GM10248 (cell line): Measurements from ENCODE around the gene GPS1.
"Not testable (repeated sequence)": the region's sequence is repeated elsewhere in the genome, so short reads cannot be mapped to it uniquely, and the experiment has no call there.

Source experiments
- CTCF ChIA-PET: fragments of 300-600 bp; sonication (Branson Sonifier 250); formaldehyde crosslinking; extraction: SDS; loops from one replicate; lab custom pipeline; 2021; ENCODE audit warnings: antibody characterized with exemption; lab: Yijun Ruan, JAX
- POLR2A ChIA-PET: fragments of 350-650 bp; sonication (Branson Sonifier 250); formaldehyde crosslinking; extraction: SDS; loops from one replicate; lab custom pipeline; 2020; ENCODE audit warnings: antibody characterized with exemption; lab: Yijun Ruan, JAX
- DNase-seq: peaks from one replicate; pipeline ENCODE4 v3.0.0; 2012; ENCODE audit errors: extremely low spot score
- TF ChIP-seq, protein P1 (sequence below): IDR thresholded peaks from 2 replicates; pipeline ENCODE4 v1.5.1; 2012; ENCODE audit warnings: mild to moderate bottlenecking, low read depth; ENCODE audit errors: extremely low read depth, missing control alignments, control extremely low read depth

GPS1 gene

DNA sequence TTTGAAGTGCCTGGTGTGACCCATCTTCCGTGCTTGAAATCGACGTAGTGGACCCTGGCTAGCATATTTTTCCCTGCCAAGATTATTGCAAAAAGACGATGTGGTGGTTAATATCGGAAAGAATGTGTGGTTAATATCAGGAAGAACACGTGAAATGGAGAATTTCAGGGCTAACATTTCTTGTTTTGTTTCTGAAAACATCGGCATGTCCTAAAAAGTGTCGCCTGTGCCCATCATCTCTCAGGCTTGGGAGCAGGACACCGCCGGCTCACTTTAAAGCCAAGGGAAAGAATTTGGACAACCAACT is 13.9 kb upstream of the GPS1 start:
- ChIA-PET POLR2A (interaction anchor here (0.6 to 1.6 kb wide), 9 partner anchors 12 to 262 kb away, joined by 3 to 14 read pairs (median 3); partner anchors contain the start of genes CENPX, GPS1 and LRRC45), CTCF (interaction anchor here (0.6 to 5.6 kb wide), 33 partner anchors 9 to 388 kb away, joined by 3 to 67 read pairs (median 3); partner anchors contain the start of genes CENPX, LRRC45 and PYCR1)
- TF ChIP-seq, protein P1, sequence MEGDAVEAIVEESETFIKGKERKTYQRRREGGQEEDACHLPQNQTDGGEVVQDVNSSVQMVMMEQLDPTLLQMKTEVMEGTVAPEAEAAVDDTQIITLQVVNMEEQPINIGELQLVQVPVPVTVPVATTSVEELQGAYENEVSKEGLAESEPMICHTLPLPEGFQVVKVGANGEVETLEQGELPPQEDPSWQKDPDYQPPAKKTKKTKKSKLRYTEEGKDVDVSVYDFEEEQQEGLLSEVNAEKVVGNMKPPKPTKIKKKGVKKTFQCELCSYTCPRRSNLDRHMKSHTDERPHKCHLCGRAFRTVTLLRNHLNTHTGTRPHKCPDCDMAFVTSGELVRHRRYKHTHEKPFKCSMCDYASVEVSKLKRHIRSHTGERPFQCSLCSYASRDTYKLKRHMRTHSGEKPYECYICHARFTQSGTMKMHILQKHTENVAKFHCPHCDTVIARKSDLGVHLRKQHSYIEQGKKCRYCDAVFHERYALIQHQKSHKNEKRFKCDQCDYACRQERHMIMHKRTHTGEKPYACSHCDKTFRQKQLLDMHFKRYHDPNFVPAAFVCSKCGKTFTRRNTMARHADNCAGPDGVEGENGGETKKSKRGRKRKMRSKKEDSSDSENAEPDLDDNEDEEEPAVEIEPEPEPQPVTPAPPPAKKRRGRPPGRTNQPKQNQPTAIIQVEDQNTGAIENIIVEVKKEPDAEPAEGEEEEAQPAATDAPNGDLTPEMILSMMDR = no peak
- no peak for DNase-seq

DNA sequence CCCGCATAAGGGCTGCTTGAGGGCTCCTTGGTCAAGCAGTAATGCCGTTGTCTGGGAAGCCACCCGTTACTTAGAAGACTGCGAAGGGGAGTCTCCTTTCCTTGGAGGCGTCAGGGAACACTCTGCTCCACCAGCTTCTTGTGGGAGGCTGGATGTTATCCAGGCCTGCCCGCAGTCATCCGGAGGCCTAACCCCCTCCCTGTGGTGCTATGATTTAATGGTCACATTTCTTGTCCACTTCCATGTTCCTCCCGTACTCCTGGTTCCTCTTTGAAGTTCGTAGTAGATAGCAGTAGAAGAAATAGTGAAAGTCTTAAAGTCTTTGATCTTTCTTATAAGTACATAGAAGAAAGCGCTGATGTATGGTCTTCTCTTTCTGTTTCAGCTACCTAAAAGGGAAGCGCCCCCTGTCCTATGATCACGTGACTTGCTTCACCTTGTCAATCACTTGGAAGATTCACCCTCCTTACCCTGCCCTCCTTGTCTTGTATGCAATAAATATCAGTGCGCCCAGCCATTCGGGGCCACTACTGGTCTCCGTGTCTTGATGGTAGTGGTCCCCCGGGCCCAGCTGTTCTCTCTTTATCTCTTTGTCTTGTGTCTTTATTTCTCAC is 12.8 kb upstream of the GPS1 start:
- CTCF ChIA-PET = interaction anchor here (1.3 to 5.6 kb wide), 5 partner anchors 11 to 98 kb away, joined by 3 to 67 read pairs (median 10); partner anchors contain the start of genes CENPX and LRRC45
- POLR2A ChIA-PET = not testable (repeated sequence)

DNA sequence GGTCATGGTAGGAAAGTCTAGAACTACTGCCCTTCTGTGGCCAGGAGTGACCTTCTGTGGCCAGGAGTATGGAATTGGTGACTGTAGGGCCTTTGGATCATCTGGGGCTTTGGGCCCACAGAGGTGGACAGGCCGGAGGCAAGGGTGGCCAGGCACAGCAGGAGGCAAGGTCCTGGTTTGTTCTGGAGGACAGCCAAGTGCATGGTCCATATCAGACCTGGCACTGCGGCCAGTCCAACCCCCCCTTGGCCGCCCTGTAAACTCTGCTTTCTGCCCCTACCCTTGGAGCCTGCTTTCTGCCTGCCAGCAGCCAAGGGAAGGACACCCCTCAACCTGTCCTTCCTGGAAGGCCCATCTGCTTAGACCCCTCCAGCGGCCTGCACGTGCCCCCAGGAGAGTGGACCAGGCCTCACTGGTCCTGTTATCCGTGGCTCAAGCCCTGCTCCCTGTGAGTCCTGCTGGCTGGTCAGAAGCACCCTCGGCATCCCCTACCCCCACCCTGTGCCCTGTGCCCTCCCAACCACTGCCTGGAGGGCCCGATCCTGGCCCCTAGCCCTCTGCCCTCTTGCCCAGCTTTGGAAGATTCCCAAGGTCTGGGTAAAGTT is 11.9 kb upstream of the GPS1 start:
- ChIA-PET CTCF (interaction anchor here (5.6 kb wide), 1 partner anchor 13 kb away, joined by 67 read pairs; the partner anchor contains the start of genes CENPX and LRRC45), POLR2A (no interaction called here)

More for the DNA sequence above, 12.8 kb upstream of the GPS1 start:
- DNase-seq = not testable (repeated sequence)

DNA sequence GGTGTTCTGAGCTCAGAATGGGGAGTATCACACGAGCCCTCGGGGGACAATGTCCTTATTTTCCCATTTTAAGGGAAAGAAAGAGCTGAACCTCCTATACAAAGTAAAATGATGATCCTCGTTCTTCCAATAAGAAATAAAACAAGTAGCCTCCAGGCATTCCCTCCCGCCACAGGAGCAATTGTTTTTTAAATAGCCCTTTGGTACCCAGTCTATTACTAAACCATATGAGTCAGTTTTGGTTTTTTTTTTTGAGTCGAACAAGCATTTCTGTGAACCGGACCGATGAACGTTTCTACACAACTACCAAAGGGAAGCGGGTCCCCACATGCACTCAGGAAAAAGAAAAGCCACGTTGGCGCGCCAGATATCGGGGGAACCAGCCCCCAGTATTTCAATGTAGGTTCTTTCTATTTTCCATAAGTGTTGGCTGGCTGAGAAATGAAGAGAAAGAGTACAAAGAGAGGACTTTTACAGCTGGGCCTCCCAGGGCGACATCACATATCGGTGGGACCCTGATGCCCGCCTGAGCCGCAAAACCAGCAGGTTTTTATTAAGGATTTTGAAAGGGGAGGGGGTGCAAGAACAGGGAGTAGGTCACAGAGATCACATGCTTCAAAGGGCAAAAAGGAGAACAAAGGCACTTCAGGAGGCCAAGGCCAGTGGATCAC is 10.4 kb upstream of the GPS1 start:
- TF ChIP-seq, protein P1 = no peak
- no peak for DNase-seq
- ChIA-PET CTCF (interaction anchor here (1.4 to 5.6 kb wide), 2 partner anchors 15 to 165 kb away, joined by 3 to 67 read pairs; partner anchors contain the start of genes CENPX and LRRC45), POLR2A (no interaction called here)

More for the DNA sequence above, 11.9 kb upstream of the GPS1 start:
- no peak for DNase-seq
- TF ChIP-seq, protein P1 = no peak

DNA sequence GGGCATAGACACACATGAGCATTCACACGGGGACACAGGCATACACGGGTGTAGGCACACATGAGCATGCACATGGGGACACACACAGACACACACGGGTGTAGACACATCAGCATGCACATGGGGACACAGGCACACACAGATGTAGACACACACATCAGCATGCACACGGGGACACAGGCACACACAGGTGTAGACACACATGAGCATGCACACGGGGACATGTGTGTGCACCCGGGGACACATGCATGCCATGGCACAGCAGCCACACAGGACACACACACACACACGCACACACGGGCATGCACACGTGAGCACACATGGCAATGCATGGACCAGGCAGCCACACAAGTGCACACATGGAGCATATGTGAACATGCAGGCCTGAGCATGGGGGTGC is 9.0 kb upstream of the GPS1 start:
- ChIA-PET POLR2A (interaction anchor here (0.7 kb wide), 1 partner anchor 9 kb away, joined by 4 read pairs; the partner anchor contains the start of genes GPS1 and RFNG), CTCF (interaction anchor here (1.4 to 5.6 kb wide), 2 partner anchors 12 to 16 kb away, joined by 5 to 67 read pairs; partner anchors contain the start of genes CENPX and LRRC45)
- TF ChIP-seq, protein P1 = no peak
- no peak for DNase-seq

DNA sequence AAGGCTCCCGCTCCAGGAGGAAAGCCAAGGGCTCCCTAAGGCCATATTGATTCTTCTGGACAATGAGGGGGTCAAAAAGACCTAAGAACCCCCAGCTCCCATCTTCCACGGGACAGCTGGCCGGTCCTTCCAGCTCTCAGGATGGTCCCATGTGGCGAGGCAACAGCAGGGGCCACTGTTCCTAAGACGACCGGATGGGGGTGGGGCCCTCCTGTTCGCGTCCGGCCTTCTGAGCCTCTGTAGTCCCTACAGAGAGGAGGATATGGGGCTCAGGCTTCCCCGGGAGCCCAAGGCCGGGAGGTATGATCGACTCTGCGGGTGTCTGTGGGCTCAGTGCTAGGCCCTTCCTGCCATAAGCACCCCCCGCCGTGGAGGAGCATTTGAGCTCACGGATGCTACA is 8.2 kb upstream of the GPS1 start:
- ChIA-PET CTCF (interaction anchor here (1.4 to 1.7 kb wide), 2 partner anchors 13 to 84 kb away, joined by 4 to 5 read pairs; no protein-coding TSS in a partner anchor), POLR2A (no interaction called here)
- TF ChIP-seq, protein P1 = no peak
- DNase-seq = no peak
